GM19238 (cell line): Measurements from ENCODE around the gene BLOC1S2.
"Not testable (repeated sequence)": the region's sequence is repeated elsewhere in the genome, so short reads cannot be mapped to it uniquely, and the experiment has no call there.

Source experiments
- DNase-seq: peaks from one replicate; pipeline ENCODE4 v3.0.0; 2011; ENCODE audit warnings: low spot score; ENCODE audit not compliant: insufficient read length

The BLOC1S2 gene

GRCh38 chr10:100291356-100291755, 4.9 kb upstream of the BLOC1S2 start:
- DNase-seq, result no peak

GRCh38 chr10:100289641-100290040, 3.2 kb upstream of the BLOC1S2 start:
- no peak for DNase-seq

- DNase-seq, result no peak
Measured at GRCh38 chr10:100288196-100288595, 1.7 kb upstream of the BLOC1S2 start.

GRCh38 chr10:100287756-100288155, 1.3 kb upstream of the BLOC1S2 start:
- no peak for DNase-seq

GRCh38 chr10:100285326-100285725, 1.2 kb downstream of the BLOC1S2 start:
- not testable (repeated sequence) for DNase-seq

- DNase-seq, result no peak
Measured at GRCh38 chr10:100282907-100283306, 3.6 kb downstream of the BLOC1S2 start.

- not testable (repeated sequence) for DNase-seq
Measured at GRCh38 chr10:100276971-100277370, 9.5 kb downstream of the BLOC1S2 start.

- peak; percentile 64 for DNase-seq
Measured at GRCh38 chr10:100267239-100268104, 19.0 kb downstream of the BLOC1S2 start, which contains the start of gene CWF19L1. TSS of gene CWF19L1 (minus strand) at chr10:100267638. CDS start at chr10:100267593, 45 bp downstream.

- no peak for DNase-seq
Measured at GRCh38 chr10:100265821-100266485, 20.5 kb downstream of the BLOC1S2 start.

- DNase-seq, result no peak
Measured at GRCh38 chr10:100254191-100254590, 32.3 kb downstream of the BLOC1S2 start.

- DNase-seq, result no peak
Measured at GRCh38 chr10:100253041-100253440, 33.4 kb downstream of the BLOC1S2 start.

GRCh38 chr10:100248820-100249219, 37.7 kb downstream of the BLOC1S2 start:
- no peak for DNase-seq

GRCh38 chr10:100245484-100246220, 40.8 kb downstream of the BLOC1S2 start:
- DNase-seq, result no peak

- DNase-seq, result no peak
Measured at GRCh38 chr10:100239851-100240250, 46.6 kb downstream of the BLOC1S2 start.

- DNase-seq, result no peak
Measured at GRCh38 chr10:100238429-100238828, 48.1 kb downstream of the BLOC1S2 start.

GRCh38 chr10:100232101-100232500, 54.4 kb downstream of the BLOC1S2 start:
- no peak for DNase-seq

- DNase-seq, result no peak
Measured at GRCh38 chr10:100229819-100230422, 56.6 kb downstream of the BLOC1S2 start.

GRCh38 chr10:100223879-100224278, 62.6 kb downstream of the BLOC1S2 start:
- DNase-seq, result no peak
